B cell (primary cell): Measurements from ENCODE around the gene NUP93.

Source experiments
- EZH2 ChIP-seq: IDR thresholded peaks from 2 replicates; pipeline ENCODE4 v1.6.1; 2012; ENCODE audit warnings: borderline replicate concordance, low read depth, mild to moderate bottlenecking, moderate library complexity, low read length; ENCODE audit not compliant: insufficient read depth, poor library complexity, severe bottlenecking
- TF ChIP-seq, protein P1 (sequence below): fragments of 200-600 bp; IDR thresholded peaks from one replicate; pipeline ENCODE4 v1.8.0; 2022; ENCODE audit warnings: antibody characterized with exemption, mild to moderate bottlenecking

DNA sequence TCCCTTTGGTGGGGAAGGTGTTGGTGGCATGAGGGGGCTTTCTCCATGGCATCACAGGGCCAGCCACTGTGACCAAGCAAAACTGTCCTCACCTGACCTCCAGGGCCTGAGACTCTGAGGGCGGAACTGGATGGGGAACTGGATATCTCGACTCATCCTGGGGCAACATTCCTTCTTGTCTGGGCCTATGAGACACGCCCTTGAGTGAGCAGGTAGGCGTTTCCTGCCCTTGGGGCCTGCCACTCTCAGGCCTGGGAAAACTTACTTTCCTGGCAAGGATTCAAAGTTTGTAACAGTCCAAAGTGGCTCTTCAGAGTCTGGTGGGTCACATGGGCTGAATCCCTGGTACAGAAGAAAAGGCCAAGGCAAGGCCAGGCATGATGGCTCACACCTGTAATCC, 38.0 kb upstream of the NUP93 start:
- TF ChIP-seq, protein P1, sequence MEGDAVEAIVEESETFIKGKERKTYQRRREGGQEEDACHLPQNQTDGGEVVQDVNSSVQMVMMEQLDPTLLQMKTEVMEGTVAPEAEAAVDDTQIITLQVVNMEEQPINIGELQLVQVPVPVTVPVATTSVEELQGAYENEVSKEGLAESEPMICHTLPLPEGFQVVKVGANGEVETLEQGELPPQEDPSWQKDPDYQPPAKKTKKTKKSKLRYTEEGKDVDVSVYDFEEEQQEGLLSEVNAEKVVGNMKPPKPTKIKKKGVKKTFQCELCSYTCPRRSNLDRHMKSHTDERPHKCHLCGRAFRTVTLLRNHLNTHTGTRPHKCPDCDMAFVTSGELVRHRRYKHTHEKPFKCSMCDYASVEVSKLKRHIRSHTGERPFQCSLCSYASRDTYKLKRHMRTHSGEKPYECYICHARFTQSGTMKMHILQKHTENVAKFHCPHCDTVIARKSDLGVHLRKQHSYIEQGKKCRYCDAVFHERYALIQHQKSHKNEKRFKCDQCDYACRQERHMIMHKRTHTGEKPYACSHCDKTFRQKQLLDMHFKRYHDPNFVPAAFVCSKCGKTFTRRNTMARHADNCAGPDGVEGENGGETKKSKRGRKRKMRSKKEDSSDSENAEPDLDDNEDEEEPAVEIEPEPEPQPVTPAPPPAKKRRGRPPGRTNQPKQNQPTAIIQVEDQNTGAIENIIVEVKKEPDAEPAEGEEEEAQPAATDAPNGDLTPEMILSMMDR: no peak
- no peak for TF ChIP-seq EZH2
